Osteocyte (in vitro differentiated cells): ENCODE measurements around the gene IQCH. TPM values are rescaled to one million over a fixed set of nuclear protein-coding genes. Genes with fewer than 3 reads are reported as not detected.

Experiments used
- DNase-seq: peaks from one replicate; pipeline ENCODE4 v3.0.0; 2021; ENCODE audit warnings: mixed read lengths; ENCODE audit not compliant: unreplicated experiment; ENCODE audit errors: extremely low spot score
- H3K27ac Mint-ChIP-seq: one replicate; pipeline ENCODE4 v1.8.0; 2021; ENCODE audit warnings: mild to moderate bottlenecking, mixed read lengths; ENCODE audit not compliant: unreplicated experiment
- H3K27me3 Mint-ChIP-seq: one replicate; pipeline ENCODE4 v1.8.0; 2021; ENCODE audit warnings: mixed read lengths; ENCODE audit not compliant: unreplicated experiment
- H3K36me3 Mint-ChIP-seq: one replicate; pipeline ENCODE4 v1.8.0; 2021; ENCODE audit warnings: mixed read lengths; ENCODE audit not compliant: unreplicated experiment
- H3K4me1 Mint-ChIP-seq: one replicate; pipeline ENCODE4 v1.8.0; 2021; ENCODE audit warnings: mixed read lengths; ENCODE audit not compliant: unreplicated experiment
- H3K4me3 Mint-ChIP-seq: one replicate; pipeline ENCODE4 v1.8.0; 2021; ENCODE audit warnings: mild to moderate bottlenecking, moderate library complexity, mixed read lengths; ENCODE audit not compliant: unreplicated experiment
- H3K9me3 Mint-ChIP-seq: one replicate; pipeline ENCODE4 v1.8.0; 2021; ENCODE audit warnings: mixed read lengths; ENCODE audit not compliant: unreplicated experiment
- CTCF ChIP-seq: fragments of 200-600 bp; sonication (generic); IDR thresholded peaks from 2 replicates; pipeline ENCODE4 v1.5.0; 2021; ENCODE audit warnings: antibody characterized with exemption, mild to moderate bottlenecking, moderate library complexity
- total RNA-seq: library from RNA; stranded (reverse); gene quantifications from 2 replicates; pipeline ENCODE4 v1.2.1, GENCODE V29; 2021

The IQCH gene
- total RNA-seq, 1 donor from 2014 or later: 2.0 TPM

DNA sequence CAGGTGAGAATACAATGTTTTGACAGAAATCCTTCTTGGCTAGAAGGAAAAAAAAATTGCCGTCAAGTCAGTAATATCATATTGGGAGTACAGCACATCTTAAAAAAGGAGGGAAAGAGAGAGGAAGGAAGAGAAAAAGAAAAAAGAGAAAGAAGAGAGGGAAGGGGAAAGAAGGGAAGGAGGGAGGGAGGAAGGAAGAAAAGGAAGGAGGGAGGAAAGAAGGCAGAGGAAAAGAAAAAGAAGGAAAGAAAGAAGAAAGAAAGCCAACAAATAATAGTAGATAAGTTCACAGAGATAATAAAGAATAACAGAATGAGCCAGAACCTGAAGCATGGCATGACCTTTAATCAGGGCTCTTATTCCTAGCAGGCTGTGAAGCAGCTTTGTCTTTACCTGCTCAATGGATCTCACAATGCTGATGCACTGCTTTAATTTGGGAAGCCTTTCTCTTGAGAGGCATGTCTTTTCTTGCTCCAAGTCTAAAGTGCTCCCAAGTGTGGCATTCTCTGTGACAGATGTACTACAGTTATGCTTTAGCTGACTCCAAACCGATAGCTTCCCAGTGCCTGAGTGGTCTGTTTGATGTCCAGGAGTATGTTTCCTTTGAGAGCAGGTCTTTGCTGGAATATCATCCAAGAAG, 114.9 kb downstream of the IQCH start:
- H3K36me3 Mint-ChIP-seq: no peaks in the 10 kb centered on the region
- DNase-seq: no peak
- no peak for TF ChIP-seq CTCF
- no peak overlapping the region for H3K4me3 Mint-ChIP-seq
- H3K27ac Mint-ChIP-seq: no peak overlapping the region
- peaks cover 16% of the 10 kb centered on the region for H3K27me3 Mint-ChIP-seq
- no peaks in the 10 kb centered on the region for H3K9me3 Mint-ChIP-seq
- no peaks in the 10 kb centered on the region for H3K4me1 Mint-ChIP-seq

GRCh38 chr15:67370206-67370954, 115.8 kb downstream of the IQCH start:
- DNase-seq: no peak
- H3K27me3 Mint-ChIP-seq: peaks cover 16% of the 10 kb centered on the region
- H3K4me1 Mint-ChIP-seq: no peaks in the 10 kb centered on the region
- no peaks in the 10 kb centered on the region for H3K36me3 Mint-ChIP-seq
- no peak for TF ChIP-seq CTCF
- H3K27ac Mint-ChIP-seq: no peak overlapping the region
- H3K4me3 Mint-ChIP-seq: no peak overlapping the region
- no peaks in the 10 kb centered on the region for H3K9me3 Mint-ChIP-seq

DNA sequence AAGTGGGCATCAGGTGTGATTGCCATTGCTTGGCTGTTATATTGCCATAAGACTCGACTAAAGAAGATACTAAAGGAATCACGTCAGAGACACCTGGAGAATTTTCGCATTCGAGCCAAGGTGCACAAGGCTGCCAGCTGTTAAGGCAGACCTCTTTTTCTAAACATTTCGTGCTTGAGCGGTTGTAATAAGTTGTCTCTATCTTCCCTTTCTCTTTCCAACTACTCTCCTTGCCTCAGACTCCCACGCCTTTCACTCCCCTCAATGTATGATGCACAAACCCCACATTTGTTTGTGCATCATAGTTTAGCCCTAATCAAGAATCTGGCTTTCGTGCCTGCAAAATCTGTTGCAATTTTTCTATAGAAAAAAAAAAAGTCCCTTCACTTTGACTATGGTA, 118.0 kb downstream of the IQCH start:
- Mint-ChIP-seq H3K9me3 (no peaks in the 10 kb centered on the region), H3K4me3 (no peak overlapping the region), H3K4me1 (no peaks in the 10 kb centered on the region), H3K27ac (no peak overlapping the region), H3K27me3 (peaks cover 19% of the 10 kb centered on the region), H3K36me3 (no peaks in the 10 kb centered on the region)
- DNase-seq: no peak
- TF ChIP-seq CTCF: no peak

- Mint-ChIP-seq H3K4me3 (no peak overlapping the region), H3K27me3 (peaks cover 24% of the 10 kb centered on the region), H3K27ac (no peak overlapping the region), H3K9me3 (no peaks in the 10 kb centered on the region), H3K36me3 (no peaks in the 10 kb centered on the region), H3K4me1 (no peaks in the 10 kb centered on the region)
- no peak for TF ChIP-seq CTCF
- DNase-seq: no peak
These were observed 118.5 kb downstream of the IQCH start for GRCh38 chr15:67372986-67373675.

DNA sequence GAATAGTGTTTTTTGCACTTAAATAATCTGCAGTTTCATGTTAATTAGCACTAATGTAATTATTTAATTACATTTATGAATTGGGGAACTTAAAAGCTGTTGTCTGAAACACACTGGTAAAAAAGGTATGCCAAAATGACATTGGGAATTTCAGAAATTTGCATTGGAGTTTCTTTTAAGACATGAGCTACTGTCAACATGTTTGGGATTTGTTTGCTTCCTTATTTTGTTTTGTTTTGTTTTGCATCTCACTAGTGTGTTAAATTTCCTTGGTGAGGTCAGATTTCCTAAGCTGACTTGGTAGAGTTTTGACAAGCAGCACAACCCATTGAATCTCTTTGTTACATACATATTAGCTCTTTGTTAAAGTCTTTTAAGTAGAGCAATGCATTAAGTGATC, 119.4 kb downstream of the IQCH start:
- TF ChIP-seq CTCF: no peak
- Mint-ChIP-seq H3K4me3 (no peak overlapping the region), H3K27me3 (peaks cover 29% of the 10 kb centered on the region), H3K36me3 (no peaks in the 10 kb centered on the region), H3K27ac (no peak overlapping the region), H3K9me3 (no peaks in the 10 kb centered on the region), H3K4me1 (no peaks in the 10 kb centered on the region)
- DNase-seq: no peak
